HEK293 (cell line): ENCODE results near the gene TMEM243.

ENCODE experiments used
- CTCF ChIA-PET: fragments of 350-600 bp; formaldehyde crosslinking; extraction: SDS; loops from one replicate; lab custom pipeline; 2021; ENCODE audit warnings: antibody characterized with exemption; lab: Yijun Ruan, JAX
- POLR2A ChIA-PET: fragments of 300-600 bp; formaldehyde crosslinking; extraction: SDS; loops from one replicate; lab custom pipeline; 2020; ENCODE audit warnings: antibody characterized with exemption, inconsistent platforms; lab: Yijun Ruan, JAX
- H3K27ac ChIP-seq: fragments of 200-500 bp; sonication (Bioruptor generic); 2 replicates; pipeline ENCODE4 v1.5.1; 2014; ENCODE audit warnings: low read depth, low read length, control low read depth, inconsistent platforms; ENCODE audit errors: extremely low read depth
- H3K36me3 ChIP-seq, 2 experiments: fragments of 200-500 bp in 1 of 2; sonication (Bioruptor generic) in 1 of 2; 1 replicate in 1 of 2; 2 replicates in 1 of 2; pipeline ENCODE4 v1.5.1; 2014 to 2017; ENCODE audit warnings: inconsistent platforms in 2 of 2, low read length in 2 of 2; ENCODE audit not compliant: control insufficient read depth in 2 of 2, insufficient read depth in 1 of 2
- H3K4me1 ChIP-seq: fragments of 200-500 bp; sonication (Bioruptor generic); 2 replicates; pipeline ENCODE4 v1.5.1; 2014; ENCODE audit warnings: mild to moderate bottlenecking, low read length, inconsistent platforms; ENCODE audit not compliant: control insufficient read depth, insufficient read depth
- H3K4me3 ChIP-seq: 2 replicates; pipeline ENCODE4 v1.5.1; 2011; ENCODE audit warnings: low read depth, mild to moderate bottlenecking, control low read depth, low read length, moderate library complexity
- H3K9me3 ChIP-seq: fragments of 200-500 bp; sonication (Bioruptor generic); 2 replicates; pipeline ENCODE4 v1.5.1; 2014; ENCODE audit warnings: low read depth, low read length, inconsistent platforms; ENCODE audit not compliant: control insufficient read depth, insufficient read depth
- BCL6B ChIP-seq: fragments of 450-650 bp; formaldehyde crosslinking; IDR thresholded peaks from 2 replicates; pipeline ENCODE4 v1.5.1; 2017; ENCODE audit warnings: missing biosample characterization, missing genetic modification characterization
- GFI1B ChIP-seq: fragments of 450-650 bp; formaldehyde crosslinking; IDR thresholded peaks from 2 replicates; pipeline ENCODE4 v1.5.1; 2016; ENCODE audit warnings: missing biosample characterization, missing genetic modification characterization
- KLF16 ChIP-seq: fragments of 450-650 bp; formaldehyde crosslinking; IDR thresholded peaks from 2 replicates; pipeline ENCODE4 v1.5.1; 2017; ENCODE audit warnings: missing biosample characterization, missing genetic modification characterization
- MYNN ChIP-seq: fragments of 450-650 bp; formaldehyde crosslinking; IDR thresholded peaks from 2 replicates; pipeline ENCODE4 v1.5.1; 2016; ENCODE audit warnings: missing biosample characterization, missing genetic modification characterization, borderline replicate concordance
- OVOL3 ChIP-seq: fragments of 450-650 bp; formaldehyde crosslinking; IDR thresholded peaks from 2 replicates; pipeline ENCODE4 v1.5.1; 2016; ENCODE audit warnings: missing biosample characterization, missing genetic modification characterization
- PBX3 ChIP-seq: sonication (generic); formaldehyde crosslinking; IDR thresholded peaks from 2 replicates; pipeline ENCODE4 v1.8.1; 2022; ENCODE audit warnings: mild to moderate bottlenecking, moderate library complexity, missing genetic modification reagents
- TCF7L2 ChIP-seq: IDR thresholded peaks from 2 replicates; pipeline ENCODE4 v1.6.1; 2011; ENCODE audit warnings: low read depth, mild to moderate bottlenecking, inconsistent platforms, low read length, moderate library complexity, borderline replicate concordance
- YY2 ChIP-seq: fragments of 450-650 bp; formaldehyde crosslinking; IDR thresholded peaks from 2 replicates; pipeline ENCODE4 v1.5.1; 2016; ENCODE audit warnings: missing biosample characterization, missing genetic modification characterization
- ZBTB11 ChIP-seq: fragments of 450-650 bp; formaldehyde crosslinking; conservative IDR thresholded peaks from 2 replicates; pipeline ENCODE4 v1.5.1; 2016; ENCODE audit warnings: low read depth, missing biosample characterization, missing genetic modification characterization
- ZNF133 ChIP-seq: fragments of 450-650 bp; formaldehyde crosslinking; IDR thresholded peaks from 2 replicates; pipeline ENCODE4 v1.5.1; 2016; ENCODE audit warnings: missing biosample characterization, missing genetic modification characterization
- ZNF211 ChIP-seq: fragments of 450-650 bp; formaldehyde crosslinking; IDR thresholded peaks from 2 replicates; pipeline ENCODE4 v1.5.1; 2016; ENCODE audit warnings: low read depth, missing biosample characterization, missing genetic modification characterization
- ZNF221 ChIP-seq: fragments of 450-650 bp; formaldehyde crosslinking; IDR thresholded peaks from 2 replicates; pipeline ENCODE4 v1.5.1; 2017; ENCODE audit warnings: missing biosample characterization, missing genetic modification characterization, borderline replicate concordance
- ZNF473 ChIP-seq: fragments of 450-650 bp; formaldehyde crosslinking; IDR thresholded peaks from 2 replicates; pipeline ENCODE4 v1.5.1; 2017; ENCODE audit warnings: missing biosample characterization, missing genetic modification characterization
- ZNF488 ChIP-seq: fragments of 450-650 bp; formaldehyde crosslinking; IDR thresholded peaks from 2 replicates; pipeline ENCODE4 v1.5.1; 2016; ENCODE audit warnings: missing biosample characterization, missing genetic modification characterization
- ZNF518A ChIP-seq: fragments of 450-650 bp; formaldehyde crosslinking; conservative IDR thresholded peaks from 2 replicates; pipeline ENCODE4 v1.5.1; 2016; ENCODE audit warnings: low read depth, missing biosample characterization, missing genetic modification characterization
- ZNF555 ChIP-seq: fragments of 450-650 bp; formaldehyde crosslinking; conservative IDR thresholded peaks from 2 replicates; pipeline ENCODE4 v1.5.1; 2017; ENCODE audit warnings: missing biosample characterization, mild to moderate bottlenecking, missing genetic modification characterization, inconsistent platforms
- ZNF561 ChIP-seq: fragments of 450-650 bp; IDR thresholded peaks from 2 replicates; pipeline ENCODE4 v1.5.1; 2018; ENCODE audit warnings: missing biosample characterization, missing genetic modification characterization, borderline replicate concordance
- ZNF660 ChIP-seq: fragments of 450-650 bp; IDR thresholded peaks from 2 replicates; pipeline ENCODE4 v1.5.1; 2018; ENCODE audit warnings: missing biosample characterization, mild to moderate bottlenecking, missing genetic modification characterization
- ZNF785 ChIP-seq: fragments of 450-650 bp; formaldehyde crosslinking; IDR thresholded peaks from 2 replicates; pipeline ENCODE4 v1.5.1; 2016; ENCODE audit warnings: missing biosample characterization, missing genetic modification characterization
- ZNF837 ChIP-seq: fragments of 450-650 bp; formaldehyde crosslinking; IDR thresholded peaks from 2 replicates; pipeline ENCODE4 v1.5.1; 2016; ENCODE audit warnings: missing biosample characterization, missing genetic modification characterization
- ZSCAN16 ChIP-seq: fragments of 450-650 bp; formaldehyde crosslinking; IDR thresholded peaks from 2 replicates; pipeline ENCODE4 v1.5.1; 2016; ENCODE audit warnings: missing biosample characterization, missing genetic modification characterization

TMEM243 gene

GRCh38 chr7:87193912-87194311, 25.6 kb downstream of the TMEM243 start:
- POLR2A ChIA-PET, result interaction anchor here (1.1 kb wide), 1 partner anchor 42 kb away, joined by 3 read pairs; the partner anchor contains the start of gene DMTF1
- TF ChIP-seq MYNN (tag by site-specific recombination) (no peak), ZNF133 (tag by site-specific recombination) (no peak), ZSCAN16 (tag by site-specific recombination) (no peak), ZNF785 (no peak), ZBTB11 (no peak), ZNF488 (tag by site-specific recombination) (no peak), ZNF221 (tag by site-specific recombination) (no peak), ZNF473 (tag by site-specific recombination) (no peak), PBX3 (CRISPR knock-in tag) (no peak), GFI1B (tag by site-specific recombination) (no peak), ZNF555 (tag by site-specific recombination) (no peak), TCF7L2 (no peak), ZNF837 (tag by site-specific recombination) (no peak), BCL6B (tag by site-specific recombination) (no peak), ZNF660 (tag by site-specific recombination) (no peak), ZNF211 (tag by site-specific recombination) (no peak), KLF16 (no peak), ZNF561 (no peak)
- TF ChIP-seq, all 188 proteins: peak for 0
- H3K4me3 ChIP-seq, result no peak overlapping the region
- no peak overlapping the region for H3K27ac ChIP-seq
- peaks cover 62 to 96% of the 10 kb centered on the region in 2 experiments; a peak in 2 of 3 replicates for H3K36me3 ChIP-seq
- no peaks in the 10 kb centered on the region for H3K4me1 ChIP-seq
- CTCF ChIA-PET, result no interaction called here
- no peaks in the 10 kb centered on the region for H3K9me3 ChIP-seq

- Histone ChIP-seq H3K9me3 (no peaks in the 10 kb centered on the region), H3K27ac (no peak overlapping the region), H3K4me3 (no peak overlapping the region), H3K4me1 (no peaks in the 10 kb centered on the region), H3K36me3 (peaks cover 61 to 95% of the 10 kb centered on the region in 2 experiments; a peak in 2 of 3 replicates)
- ChIA-PET CTCF (interaction anchor here (0.6 to 1.8 kb wide), 2 partner anchors 10 to 101 kb away, joined by 4 to 8 read pairs; no protein-coding TSS in a partner anchor), POLR2A (interaction anchor here (1.1 kb wide), 1 partner anchor 41 kb away, joined by 3 read pairs; the partner anchor contains the start of gene DMTF1)
- no peak for TF ChIP-seq OVOL3 (tag by site-specific recombination)
- TF ChIP-seq ZNF518A (tag by site-specific recombination), result no peak
- no peak for TF ChIP-seq YY2 (tag by site-specific recombination)
These were observed 26.6 kb downstream of the TMEM243 start for GRCh38 chr7:87192784-87193487.
